Measurements from ENCODE around the gene TPSD1.
"Not testable (repeated sequence)": the region's sequence is repeated elsewhere in the genome, so short reads cannot be mapped to it uniquely, and the experiment has no call there.

TPSD1 gene

DNA sequence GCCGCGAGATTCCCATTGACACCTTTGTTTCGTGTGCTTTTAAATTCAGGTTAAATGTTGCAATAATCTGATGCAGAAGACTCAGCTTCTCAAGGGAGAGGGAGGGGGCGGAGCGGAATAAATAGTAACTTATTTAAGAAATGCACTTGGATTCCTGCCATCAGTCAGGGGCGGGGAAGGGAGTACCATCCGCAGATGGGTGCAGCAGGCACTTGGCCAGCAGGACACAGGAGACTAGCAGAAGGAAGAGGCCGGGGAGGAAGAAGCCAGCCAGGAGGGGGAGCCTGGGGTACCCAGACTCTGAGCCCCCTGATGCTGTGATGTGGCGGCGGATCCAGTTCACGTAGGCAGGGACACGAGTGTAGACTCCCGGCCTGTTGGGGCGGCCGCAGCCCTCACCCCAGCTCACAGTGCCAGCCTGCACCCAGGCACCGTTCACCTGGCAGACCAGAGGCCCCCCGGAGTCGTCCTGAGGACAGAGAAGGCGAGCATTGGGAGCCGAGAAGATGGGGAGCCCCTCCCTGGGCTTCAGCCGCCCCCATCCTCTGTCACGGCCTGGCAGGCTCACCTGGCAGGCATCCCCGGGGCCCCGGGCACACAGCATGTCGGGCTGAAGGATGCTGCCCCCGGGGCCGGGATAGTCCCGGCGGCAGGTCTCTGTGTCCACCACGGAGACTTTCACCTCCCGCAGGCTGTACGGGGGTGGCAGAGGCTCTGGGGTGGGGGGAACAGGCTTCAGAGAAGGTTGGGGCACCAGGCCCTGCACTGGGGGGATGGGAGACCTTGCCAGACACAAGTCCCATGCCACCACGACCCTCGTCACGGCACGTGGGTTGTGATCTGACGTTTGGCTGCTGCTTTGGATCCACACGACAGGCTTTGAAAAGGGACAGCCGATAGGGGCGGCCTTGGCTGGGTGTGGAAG lies 34.0 kb upstream of the TPSD1 start:
- no peak for DNase-seq

GRCh38 chr16:1222553-1223354 lies 33.1 kb upstream of the TPSD1 start:
- no peak for DNase-seq

- DNase-seq, result no peak
These were observed 32.3 kb upstream of the TPSD1 start for GRCh38 chr16:1223355-1224214.

DNA sequence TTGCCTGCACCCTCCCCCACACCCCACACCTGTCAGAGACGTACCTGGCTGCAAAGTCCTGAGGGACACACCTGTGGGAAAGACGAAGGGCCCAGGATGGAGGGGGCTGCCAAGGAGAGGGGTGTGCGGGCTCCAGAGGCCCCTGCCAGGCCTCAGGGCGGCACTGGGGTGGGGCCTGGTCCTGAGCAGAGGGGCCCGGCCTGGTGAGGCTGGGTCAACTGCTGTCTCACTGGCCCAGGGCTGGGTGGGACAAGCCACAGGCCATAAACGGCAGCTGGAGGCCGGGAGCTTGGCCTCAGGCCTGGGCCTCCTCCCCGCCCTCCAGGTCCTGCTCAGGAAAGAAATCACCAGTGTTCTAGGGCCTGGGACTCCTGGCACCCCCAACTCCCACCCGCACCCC lies 31.3 kb upstream of the TPSD1 start:
- no peak for DNase-seq

- DNase-seq, result no peak
These were observed 30.8 kb upstream of the TPSD1 start, which contains the start of gene TPSG1 for GRCh38 chr16:1225051-1225451. TSS of gene TPSG1 (minus strand) at chr16:1225268. CDS start at chr16:1225252, 16 bp downstream.

DNA sequence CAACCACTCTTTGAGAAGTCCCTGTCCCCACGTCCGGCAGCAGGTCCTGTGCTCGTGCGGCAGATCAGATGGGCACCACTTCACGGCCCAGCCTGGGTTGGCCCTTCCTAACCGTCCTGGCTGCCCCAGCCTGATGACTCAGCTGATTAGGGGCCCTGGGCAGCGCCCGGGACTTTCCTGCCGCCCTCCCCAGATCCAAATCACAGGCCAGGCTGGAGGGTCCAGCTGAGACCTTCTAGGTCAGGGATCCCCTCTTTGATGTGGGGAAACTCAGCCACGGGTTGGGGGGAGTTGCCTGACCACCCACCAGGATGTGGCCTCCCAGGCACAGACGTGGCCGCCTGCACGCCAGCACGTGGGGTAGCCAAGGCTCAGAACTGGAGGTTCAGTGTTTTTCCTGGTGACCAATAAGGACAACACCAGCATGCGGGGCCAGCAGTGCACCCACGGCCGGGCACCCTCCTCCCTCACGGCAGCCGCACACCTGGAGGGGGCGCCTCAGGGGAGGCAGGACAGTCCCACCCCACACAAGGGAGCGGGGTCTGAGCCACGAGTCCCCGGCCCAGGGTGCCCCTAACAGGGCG lies 30.0 kb upstream of the TPSD1 start:
- DNase-seq, result not testable (repeated sequence)

- not testable (repeated sequence) for DNase-seq
These were observed 29.2 kb upstream of the TPSD1 start for GRCh38 chr16:1226692-1227091.

DNA sequence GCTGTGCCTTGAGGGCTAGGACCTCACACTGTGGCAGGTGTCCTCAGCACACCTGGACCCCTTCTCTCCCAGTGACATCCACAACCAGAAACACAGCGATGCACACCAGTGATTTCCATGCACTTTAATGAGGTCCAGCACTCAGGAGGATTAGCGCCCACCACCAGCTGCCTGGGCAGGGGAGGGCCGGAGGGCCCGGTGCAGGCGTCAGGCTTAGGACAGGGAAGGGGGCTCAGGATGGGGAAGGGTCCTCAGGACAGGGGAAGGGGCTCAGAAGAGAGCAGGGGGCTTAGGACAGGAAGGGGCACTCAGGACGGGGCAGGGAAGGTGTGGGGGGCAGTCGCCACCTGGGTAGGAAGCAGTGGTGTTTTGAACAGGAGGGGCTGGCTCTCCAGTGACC lies 27.6 kb upstream of the TPSD1 start:
- DNase-seq, result not testable (repeated sequence)

- not testable (repeated sequence) for DNase-seq
These were observed 26.4 kb upstream of the TPSD1 start for GRCh38 chr16:1229476-1229875.

GRCh38 chr16:1230084-1230470 lies 25.8 kb upstream of the TPSD1 start, which contains the start of gene TPSB2:
TSS of gene TPSB2 (minus strand) at chr16:1230184. CDS start at chr16:1229951, 233 bp downstream.
- DNase-seq, result not testable (repeated sequence)

DNA sequence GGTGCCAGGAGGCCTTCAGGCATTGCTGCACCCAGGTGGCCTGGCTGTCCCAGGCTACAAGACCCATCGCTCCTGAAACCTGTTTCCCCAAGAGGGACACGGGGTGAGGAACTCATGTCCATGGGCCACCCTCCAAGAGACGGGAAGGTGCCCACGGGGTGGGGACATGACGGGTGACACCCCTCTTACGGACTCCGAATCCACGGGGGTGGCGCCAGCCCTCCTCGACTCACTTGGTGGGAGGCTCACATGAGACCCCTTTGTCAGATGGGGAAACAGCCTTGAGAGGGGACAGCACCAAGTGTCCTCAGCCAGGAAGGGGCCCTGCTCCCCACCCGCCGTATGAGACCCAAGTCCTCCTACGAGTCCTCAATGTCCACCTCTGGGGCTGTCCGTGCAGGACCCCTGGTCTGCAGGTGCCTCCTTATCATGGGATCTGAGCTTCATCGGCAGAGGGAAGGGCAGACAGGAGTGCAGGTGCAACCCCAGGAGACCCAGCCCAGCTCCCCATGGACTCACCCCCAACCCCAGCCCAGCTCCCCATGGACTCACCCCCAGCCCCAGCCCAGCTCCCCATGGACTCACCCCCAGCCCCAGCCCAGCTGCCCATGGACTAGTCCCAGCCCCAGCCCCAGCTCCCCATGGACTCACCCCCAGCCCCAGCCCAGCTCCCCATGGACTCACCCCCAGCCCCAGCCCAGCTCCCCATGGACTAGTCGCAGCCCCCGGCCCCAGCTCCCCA lies 25.2 kb upstream of the TPSD1 start:
- DNase-seq, result not testable (repeated sequence)

DNA sequence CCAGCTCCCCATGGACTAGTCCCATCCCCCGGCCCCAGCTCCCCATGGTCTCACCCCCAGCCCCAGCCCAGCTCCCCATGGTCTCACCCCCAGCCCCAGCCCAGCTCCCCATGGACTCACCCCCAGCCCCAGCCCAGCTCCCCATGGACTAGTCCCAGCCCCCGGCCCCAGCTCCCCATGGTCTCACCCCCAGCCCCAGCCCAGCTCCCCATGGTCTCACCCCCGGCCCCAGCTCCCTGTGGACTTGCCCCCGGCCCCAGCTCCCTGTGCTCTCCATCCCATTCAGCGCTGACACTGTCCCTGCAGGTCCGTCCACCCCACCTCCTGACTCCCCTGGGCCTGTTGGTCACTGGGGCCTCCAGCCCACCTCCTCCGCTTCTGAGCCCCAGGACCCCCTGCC lies 24.6 kb upstream of the TPSD1 start:
- not testable (repeated sequence) for DNase-seq

DNA sequence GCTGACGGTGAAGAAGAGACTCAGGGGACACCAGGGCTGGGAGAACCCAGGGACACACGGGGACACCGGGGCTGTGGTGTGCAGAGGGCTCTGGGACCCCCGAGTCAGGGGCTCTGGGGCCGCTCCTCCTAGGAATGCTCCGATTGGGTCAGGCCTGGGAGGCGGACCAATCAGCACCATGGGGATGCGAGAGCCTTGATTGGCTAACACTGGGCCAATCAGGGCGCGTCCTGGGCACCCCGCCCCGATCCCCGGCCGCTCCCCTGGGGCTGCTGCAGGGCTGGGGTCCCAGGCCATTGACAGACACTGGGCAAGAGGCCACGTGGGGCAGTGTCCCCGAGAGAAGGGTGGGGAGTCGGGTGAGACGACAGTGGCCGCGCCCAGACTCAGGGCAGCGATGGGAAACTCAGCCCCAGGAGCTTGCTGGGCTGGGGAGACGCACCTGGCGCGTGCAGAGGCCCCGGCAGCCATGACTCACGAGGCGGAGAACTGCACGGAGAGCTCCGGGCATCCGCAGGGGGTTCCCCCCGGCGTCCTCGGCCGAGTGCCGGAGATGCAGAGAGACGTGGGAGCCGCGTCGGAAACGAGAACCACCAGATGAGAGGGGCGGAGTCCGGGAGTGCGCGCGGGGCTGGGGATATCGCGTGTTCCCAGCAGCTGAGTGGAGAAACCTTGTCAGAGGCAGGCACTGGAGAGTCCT lies 23.7 kb upstream of the TPSD1 start:
- DNase-seq, result not testable (repeated sequence)

DNA sequence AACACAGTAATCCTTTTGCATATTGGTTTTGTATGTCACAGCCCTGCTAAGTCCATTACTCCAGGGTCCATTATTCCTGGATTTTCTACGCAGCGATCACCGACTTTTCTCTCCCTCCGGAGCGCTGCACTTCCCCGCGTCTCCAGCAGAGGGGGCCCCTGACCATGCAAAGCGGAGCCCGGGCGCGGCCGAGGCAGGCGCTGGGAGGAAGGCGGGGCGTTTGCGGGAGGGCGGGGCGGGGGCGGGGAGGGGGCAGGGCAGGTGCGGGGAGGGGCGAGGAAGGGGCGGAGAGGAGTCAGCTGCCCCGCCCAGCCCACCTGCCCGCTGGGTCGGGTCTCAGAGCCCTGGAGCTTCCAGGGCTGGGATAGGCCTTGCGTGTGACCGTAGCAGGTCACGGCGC lies 19.2 kb upstream of the TPSD1 start:
- DNase-seq, result not testable (repeated sequence)

DNA sequence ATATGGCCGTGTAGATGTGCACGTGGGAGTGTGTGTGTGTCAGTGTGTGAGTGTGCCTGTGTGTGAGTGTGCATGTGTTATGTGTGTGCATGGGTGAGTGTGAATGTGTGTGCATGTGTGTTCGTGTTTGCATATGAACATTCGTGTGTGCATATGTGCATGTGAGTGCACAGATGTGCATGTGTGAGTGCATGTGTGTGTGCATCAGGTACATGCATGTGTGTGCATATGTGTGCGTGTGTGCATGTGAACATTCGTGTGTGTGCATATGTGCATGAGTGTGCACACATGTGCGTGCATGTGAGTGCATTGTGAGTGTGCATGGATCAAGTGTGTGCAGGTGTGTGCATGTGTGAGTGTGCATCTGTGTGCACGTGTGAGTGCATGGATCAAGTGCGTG lies 17.9 kb upstream of the TPSD1 start:
- DNase-seq, result no peak

GRCh38 chr16:1238909-1239308 lies 17.0 kb upstream of the TPSD1 start:
- not testable (repeated sequence) for DNase-seq

DNA sequence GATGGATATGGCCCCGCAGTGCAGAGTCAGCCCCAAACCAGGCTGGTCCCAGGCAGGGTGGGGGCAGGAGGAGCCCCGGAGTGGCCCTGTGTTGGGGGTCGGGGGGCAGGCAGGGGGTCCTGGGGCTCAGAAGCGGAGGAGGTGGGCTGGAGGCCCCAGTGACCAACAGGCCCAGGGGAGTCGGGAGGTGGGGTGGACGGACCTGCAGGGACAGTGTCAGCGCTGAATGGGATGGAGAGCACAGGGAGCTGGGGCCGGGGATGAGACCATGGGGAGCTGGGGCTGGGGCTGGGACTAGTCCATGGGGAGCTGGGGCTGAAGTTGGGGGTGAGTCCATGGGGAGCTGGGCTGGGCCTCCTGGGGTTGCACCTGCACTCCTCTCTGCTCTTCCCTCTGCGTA lies 16.3 kb upstream of the TPSD1 start:
- not testable (repeated sequence) for DNase-seq

DNA sequence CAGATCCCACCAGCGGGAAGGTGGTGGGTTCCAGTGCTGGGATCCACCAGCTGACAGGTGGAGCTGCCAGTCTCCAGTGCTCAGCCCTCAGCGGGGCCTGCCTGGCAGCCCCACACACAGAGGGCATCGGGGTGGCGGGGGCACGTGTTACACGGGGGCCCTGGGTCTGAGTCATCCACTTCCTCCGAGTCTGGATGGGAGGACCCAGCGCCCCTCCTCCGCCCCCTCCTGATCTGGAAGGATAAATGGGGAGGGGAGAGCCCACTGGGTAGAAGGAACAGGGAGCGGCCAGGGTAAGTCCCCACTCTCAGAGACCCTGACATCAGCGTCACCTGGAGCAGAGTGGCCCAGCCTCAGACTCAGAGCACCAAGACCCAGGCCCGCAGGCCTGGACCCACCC lies 15.4 kb upstream of the TPSD1 start, which contains the start of gene TPSAB1:
Gene TPSAB1, plus strand, starts transcription at position 270 of the 400 bp plus-strand sequence. CDS start 234 bp downstream, outside the sequence.
- DNase-seq, result not testable (repeated sequence)

- not testable (repeated sequence) for DNase-seq
These were observed 14.8 kb upstream of the TPSD1 start for GRCh38 chr16:1241081-1241480.

- not testable (repeated sequence) for DNase-seq
These were observed 12.5 kb upstream of the TPSD1 start for GRCh38 chr16:1243363-1243762.

Measured in amniotic stem cell (primary cell).